Activated CD4-positive, alpha-beta T cell treated with anti-CD3 and anti-CD28 coated beads, Interleukin-2, amount 50 U/mL, for 24 hours (primary cell): ENCODE data around the gene TESK2.
"Not testable (repeated sequence)": the region's sequence is repeated elsewhere in the genome, so short reads cannot be mapped to it uniquely, and the experiment has no call there.

Experiments
- DNase-seq, 2 donors: peaks; one replicate each; pipeline ENCODE4 v3.0.0-alpha.2; 2020; ENCODE audit warnings: low read depth in 1 of 2, low spot score in 1 of 2

The TESK2 gene

GRCh38 chr1:45474194-45474593 is 16.8 kb downstream of the TESK2 start:
- DNase-seq = not testable (repeated sequence)

- no peak for DNase-seq
These were observed 17.7 kb downstream of the TESK2 start for GRCh38 chr1:45473302-45473701.

- no peak for DNase-seq
These were observed 20.6 kb downstream of the TESK2 start for GRCh38 chr1:45470306-45470798.

GRCh38 chr1:45467353-45467752 is 23.6 kb downstream of the TESK2 start:
- not testable (repeated sequence) for DNase-seq

- DNase-seq = no peak
These were observed 25.7 kb downstream of the TESK2 start for GRCh38 chr1:45465277-45465676.

GRCh38 chr1:45458894-45459293 is 32.1 kb downstream of the TESK2 start:
- DNase-seq = no peak

GRCh38 chr1:45456531-45456930 is 34.4 kb downstream of the TESK2 start:
- no peak for DNase-seq

- DNase-seq = no peak
These were observed 35.8 kb downstream of the TESK2 start for GRCh38 chr1:45455162-45455561.

- DNase-seq = no peak
These were observed 36.5 kb downstream of the TESK2 start for GRCh38 chr1:45454464-45454863.

- DNase-seq = no peak
These were observed 38.5 kb downstream of the TESK2 start for GRCh38 chr1:45452503-45452902.

- no peak for DNase-seq
These were observed 42.6 kb downstream of the TESK2 start for GRCh38 chr1:45448357-45448756.

GRCh38 chr1:45446950-45447672 is 43.9 kb downstream of the TESK2 start:
- DNase-seq = no peak

- DNase-seq = no peak
These were observed 44.4 kb downstream of the TESK2 start for GRCh38 chr1:45446530-45446929.

- no peak for DNase-seq
These were observed 46.3 kb downstream of the TESK2 start for GRCh38 chr1:45444609-45445131.

GRCh38 chr1:45443580-45444446 is 47.1 kb downstream of the TESK2 start:
- no peak for DNase-seq

- DNase-seq = no peak
These were observed 48.7 kb downstream of the TESK2 start for GRCh38 chr1:45442272-45442671.

GRCh38 chr1:45437323-45437722 is 53.6 kb downstream of the TESK2 start:
- no peak for DNase-seq

- DNase-seq = no peak
These were observed 60.5 kb downstream of the TESK2 start for GRCh38 chr1:45430490-45430889.

- DNase-seq = no peak
These were observed 61.3 kb downstream of the TESK2 start for GRCh38 chr1:45429561-45430159.

GRCh38 chr1:45423906-45424678 is 66.9 kb downstream of the TESK2 start:
- DNase-seq = no peak

- no peak for DNase-seq
These were observed 69.0 kb downstream of the TESK2 start for GRCh38 chr1:45421935-45422334.
